HCT116 (cell line): Measurements from ENCODE around the gene BBS12.

Experiments
- EZH2phosphoT487 ChIP-seq: fragments of 200-600 bp; IDR thresholded peaks from 2 replicates; pipeline ENCODE4 v1.6.1; 2018; ENCODE audit warnings: antibody characterized with exemption, borderline replicate concordance
- POLR2A ChIP-seq: IDR thresholded peaks from 2 replicates; pipeline ENCODE4 v1.7.0; 2011; ENCODE audit warnings: borderline replicate concordance; ENCODE audit not compliant: insufficient read depth, insufficient read length; ENCODE audit errors: extremely low read depth
- TF ChIP-seq, protein P1 (sequence below), 3 experiments: fragments of 200-600 bp in 1 of 3; sonication (generic) in 1 of 3; IDR thresholded peaks in 2 of 3; conservative IDR thresholded peaks in 1 of 3; 2 replicates each; pipeline ENCODE4 v1.5.1; 2012 to 2017; ENCODE audit warnings: low read depth in 2 of 3, low read length in 2 of 3, antibody characterized with exemption in 1 of 3, borderline replicate concordance in 1 of 3, control low read depth in 1 of 3, mild to moderate bottlenecking in 1 of 3, mixed read lengths in 1 of 3, mixed run types in 1 of 3, moderate library complexity in 1 of 3; ENCODE audit not compliant: insufficient read depth in 1 of 3
- TF ChIP-seq, protein P2 (sequence below): IDR thresholded peaks from 2 replicates; pipeline ENCODE4 v1.6.1; 2012

DNA sequence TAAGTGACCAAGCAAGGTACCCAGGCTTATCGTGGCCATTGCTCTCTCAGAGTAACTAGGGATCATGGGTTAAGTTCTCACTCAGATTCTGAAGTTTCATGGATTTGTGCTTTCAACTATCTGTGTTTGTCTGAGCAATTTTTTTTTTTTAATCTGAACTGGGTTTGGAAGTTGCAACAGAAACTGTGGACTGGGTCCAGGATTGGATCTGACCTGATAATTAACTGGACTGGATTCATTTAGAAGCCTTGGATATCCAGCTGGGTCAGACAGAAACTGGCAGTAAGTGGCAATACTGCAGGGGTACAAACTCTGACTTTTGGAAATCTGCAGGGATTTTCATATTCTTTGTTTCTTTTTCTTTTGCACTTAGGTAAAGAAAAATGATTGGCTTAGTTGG is 55.4 kb downstream of the BBS12 start:
- TF ChIP-seq POLR2A (no peak), EZH2phosphoT487 (no peak)
- TF ChIP-seq, protein P1, sequence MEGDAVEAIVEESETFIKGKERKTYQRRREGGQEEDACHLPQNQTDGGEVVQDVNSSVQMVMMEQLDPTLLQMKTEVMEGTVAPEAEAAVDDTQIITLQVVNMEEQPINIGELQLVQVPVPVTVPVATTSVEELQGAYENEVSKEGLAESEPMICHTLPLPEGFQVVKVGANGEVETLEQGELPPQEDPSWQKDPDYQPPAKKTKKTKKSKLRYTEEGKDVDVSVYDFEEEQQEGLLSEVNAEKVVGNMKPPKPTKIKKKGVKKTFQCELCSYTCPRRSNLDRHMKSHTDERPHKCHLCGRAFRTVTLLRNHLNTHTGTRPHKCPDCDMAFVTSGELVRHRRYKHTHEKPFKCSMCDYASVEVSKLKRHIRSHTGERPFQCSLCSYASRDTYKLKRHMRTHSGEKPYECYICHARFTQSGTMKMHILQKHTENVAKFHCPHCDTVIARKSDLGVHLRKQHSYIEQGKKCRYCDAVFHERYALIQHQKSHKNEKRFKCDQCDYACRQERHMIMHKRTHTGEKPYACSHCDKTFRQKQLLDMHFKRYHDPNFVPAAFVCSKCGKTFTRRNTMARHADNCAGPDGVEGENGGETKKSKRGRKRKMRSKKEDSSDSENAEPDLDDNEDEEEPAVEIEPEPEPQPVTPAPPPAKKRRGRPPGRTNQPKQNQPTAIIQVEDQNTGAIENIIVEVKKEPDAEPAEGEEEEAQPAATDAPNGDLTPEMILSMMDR (IDR thresholded peaks at IDR 0.05 in 2 of 3, conservative IDR thresholded peaks at IDR 0.05 in 1 of 3; ENCODE audit: borderline replicate concordance in 1 of 3, insufficient read depth in 1 of 3, low read depth in 2 of 3, low read length in 2 of 3): no peak
- TF ChIP-seq, protein P2, sequence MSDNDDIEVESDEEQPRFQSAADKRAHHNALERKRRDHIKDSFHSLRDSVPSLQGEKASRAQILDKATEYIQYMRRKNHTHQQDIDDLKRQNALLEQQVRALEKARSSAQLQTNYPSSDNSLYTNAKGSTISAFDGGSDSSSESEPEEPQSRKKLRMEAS: no peak
